GM19023 (cell line): Measurements from ENCODE around the gene NPTN.
"Not testable (repeated sequence)": the region's sequence is repeated elsewhere in the genome, so short reads cannot be mapped to it uniquely, and the experiment has no call there.

Experiments used
- ATAC-seq: cut with Tn5 transposase; IDR thresholded peaks from one replicate; pipeline ENCODE4 v1.9.1; 2021; ENCODE audit warnings: mild to moderate bottlenecking, moderate library complexity; ENCODE audit not compliant: unreplicated experiment

The NPTN gene

DNA sequence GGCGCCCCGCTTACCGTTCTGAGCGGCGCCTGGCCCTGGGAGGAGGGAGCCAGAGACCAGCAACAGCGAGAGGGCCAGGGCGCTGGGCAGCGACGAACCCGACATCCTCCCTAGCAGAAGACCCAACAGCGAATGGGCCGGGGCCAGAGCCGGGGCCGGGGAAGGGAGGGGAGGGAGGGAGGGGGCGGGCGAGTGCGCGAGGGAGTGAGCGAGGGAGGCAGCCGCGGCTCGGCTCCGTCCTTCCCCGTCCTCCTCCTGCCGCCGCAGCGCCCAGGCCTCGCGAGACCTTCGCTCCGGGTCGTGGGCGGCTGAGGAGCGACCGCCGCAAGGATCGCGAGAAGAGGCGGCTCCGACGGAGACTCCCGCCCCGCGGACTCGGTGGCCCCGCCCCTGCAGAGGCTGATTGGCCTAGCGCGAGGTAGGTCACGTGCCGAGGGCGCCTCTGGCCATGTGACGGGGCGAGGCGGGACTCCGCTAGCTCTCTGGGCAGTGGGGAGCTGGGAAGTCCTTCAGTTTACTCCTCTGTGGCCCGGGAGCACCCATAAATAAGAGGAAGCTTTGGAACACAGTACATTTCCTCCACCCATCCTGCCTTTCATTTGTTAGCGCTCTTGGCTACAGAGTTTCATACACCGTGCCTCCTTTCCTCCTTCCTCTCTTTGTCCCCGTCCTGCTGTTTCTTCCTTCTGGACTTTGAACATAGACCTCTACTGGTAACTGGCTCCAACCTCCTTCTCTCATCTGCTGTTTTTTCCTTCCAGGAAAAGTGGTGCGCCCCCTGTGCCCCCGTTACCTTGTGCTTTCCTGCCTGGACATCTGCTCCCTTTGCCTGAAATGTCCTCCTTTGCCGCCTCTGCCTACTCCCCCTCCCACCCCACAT is at the start of gene NPTN:
TSS of gene NPTN (minus strand) at position 279 of the 880 bp plus-strand sequence. CDS start at position 105, 174 bp downstream.
- peak; percentile 86 for ATAC-seq

DNA sequence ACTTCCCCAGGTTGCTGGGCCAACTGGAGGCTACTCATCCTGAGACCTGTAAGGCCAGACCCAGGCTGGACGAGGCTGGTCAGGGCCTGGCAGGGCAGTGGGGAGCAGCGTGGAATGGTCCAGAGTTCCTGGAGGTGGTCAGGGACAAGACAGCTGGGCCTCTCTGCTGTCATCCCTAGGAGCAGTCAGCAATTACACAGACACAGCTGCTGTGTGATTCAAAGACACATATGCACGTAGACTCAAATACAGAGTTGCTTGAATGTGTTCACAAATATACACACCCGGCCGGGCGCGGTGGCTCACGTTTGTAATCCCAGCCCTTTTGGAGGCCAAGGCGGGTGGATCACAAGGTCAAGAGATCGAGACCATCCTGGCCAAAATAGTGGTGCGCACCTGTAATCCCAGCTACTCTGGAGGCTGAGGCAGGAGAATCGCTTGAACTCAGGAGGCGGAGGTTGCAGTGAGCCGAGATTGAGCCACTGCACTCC is 49.5 kb upstream of the NPTN start:
- ATAC-seq, result no peak

DNA sequence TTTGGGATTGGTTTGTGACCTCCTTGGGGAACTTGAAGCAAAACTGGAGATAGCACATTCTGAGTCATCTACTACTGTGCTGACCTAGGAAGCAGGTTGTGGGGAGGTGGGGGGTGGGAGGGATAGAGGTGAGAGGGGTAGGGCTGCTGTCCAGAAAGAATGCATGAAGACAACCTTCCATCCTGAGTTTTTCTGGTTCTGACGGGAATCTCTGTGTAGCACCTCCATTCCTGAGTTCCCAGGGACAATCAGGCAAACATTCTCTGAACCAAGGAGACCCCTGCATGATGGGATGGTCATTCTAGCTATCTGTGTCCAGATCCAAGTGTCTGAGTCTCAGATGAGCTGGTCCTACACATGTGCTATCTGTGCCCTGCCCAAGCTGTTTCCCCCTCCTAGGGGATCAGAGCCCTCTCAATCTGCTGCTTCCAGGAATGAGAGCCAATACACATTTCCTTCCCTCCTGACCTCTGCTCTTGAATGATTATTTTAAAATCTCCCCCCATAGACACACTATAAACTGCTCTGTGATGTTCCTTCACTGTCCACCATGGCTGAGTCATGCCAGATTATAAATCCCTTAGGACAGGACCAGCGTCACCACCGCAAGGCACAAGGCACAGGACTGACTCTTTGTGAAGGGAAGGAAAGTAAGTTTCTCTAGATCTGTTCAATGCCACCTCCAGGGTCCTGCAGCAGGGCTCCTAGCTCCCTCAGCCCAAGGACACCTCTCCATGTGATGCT is 48.8 kb upstream of the NPTN start:
- ATAC-seq, result no peak

DNA sequence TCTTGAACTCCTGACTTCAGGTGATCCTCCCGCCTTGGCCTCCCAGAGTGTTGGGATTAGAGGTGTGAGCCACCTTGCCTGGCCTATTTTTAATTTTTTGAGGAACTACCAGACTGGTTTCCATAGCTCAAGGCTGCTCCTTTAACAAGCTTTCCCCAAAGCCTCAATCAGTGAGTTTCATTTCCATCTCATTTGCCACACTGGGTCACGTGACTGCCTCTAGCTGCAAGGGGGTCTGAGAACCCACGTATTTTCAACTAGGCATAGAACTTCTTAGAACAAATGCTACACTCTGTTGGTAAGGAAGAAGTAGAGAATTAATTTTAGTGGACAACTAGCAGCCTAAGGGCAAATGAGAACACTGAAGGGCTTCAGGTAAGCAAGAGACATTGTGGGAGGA is 47.9 kb upstream of the NPTN start:
- no peak for ATAC-seq

DNA sequence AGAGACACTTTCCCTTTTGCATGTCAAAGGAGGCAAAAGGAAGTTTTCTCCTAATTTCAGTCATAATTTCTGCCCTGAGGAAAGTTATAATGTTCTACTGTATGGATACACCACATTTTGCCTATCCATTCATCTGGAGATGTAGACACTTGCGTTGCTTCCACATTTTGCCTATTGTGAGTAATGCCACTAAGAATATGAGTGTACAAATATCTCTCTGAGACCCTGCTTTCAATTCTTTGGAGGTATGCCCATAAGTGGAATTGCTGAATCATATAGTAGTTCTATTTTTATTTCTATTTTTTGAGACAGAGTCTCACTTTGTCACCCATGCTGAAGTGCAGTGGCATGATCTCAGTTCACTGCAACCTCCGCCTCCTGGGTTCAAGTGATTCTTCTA is 47.4 kb upstream of the NPTN start:
- no peak for ATAC-seq

DNA sequence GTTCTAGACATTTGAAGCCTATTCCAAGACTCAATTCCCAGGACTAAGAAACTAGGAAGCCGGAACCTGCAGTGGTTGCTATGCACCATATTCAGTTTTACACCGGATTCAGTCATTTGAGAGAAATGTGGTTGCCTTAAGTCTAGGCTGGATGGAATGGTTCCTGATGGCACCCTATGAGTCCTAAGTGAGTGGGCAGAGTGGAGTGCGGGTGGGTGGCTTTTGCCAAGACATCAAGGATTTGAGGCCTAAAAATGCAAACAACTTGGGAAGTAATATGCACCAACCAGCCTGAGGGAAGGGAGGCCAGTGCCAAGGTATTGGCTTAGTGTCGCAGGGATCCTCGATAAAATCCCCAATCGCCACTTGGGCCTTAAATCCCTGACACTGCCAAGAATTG is 46.8 kb upstream of the NPTN start:
- no peak for ATAC-seq

DNA sequence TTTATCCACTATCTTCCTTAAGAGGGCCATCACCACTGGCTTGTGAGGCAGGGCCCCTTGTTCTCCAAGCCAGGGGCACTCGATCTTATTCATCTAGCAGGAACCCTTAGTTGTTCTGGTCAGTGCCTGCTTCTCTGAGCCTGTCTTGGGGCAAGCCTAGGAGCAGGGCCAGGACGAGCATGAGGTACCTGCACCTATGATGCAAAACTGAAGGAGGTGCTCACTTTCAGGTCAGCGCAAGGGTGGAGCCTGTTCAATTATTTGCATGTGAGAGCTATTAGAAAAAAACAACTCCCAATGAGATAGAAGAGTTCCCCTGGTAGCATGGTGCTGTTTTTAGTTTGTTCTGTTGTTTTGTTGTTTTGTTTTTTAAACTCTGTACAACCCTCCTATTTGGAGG is 46.0 kb upstream of the NPTN start:
- no peak for ATAC-seq

DNA sequence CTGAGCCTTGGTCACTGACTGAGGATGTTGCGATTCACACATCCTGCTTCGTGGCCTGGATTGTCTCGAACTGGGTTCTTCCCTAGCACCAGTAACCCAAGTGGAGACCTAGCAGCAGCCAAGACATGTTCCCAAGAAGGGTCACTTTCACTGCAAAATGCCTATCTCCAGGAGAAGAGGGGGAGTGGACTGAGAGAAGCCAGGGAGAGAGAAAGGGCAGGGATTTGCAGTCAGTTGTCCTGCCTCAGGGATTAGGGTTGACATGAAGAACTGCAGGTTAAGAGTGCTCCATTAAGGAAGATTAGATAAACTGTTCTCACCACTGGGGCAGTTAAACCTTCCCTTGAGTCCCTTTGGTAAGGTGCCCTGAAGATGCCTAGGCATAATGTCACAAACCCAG is 45.3 kb upstream of the NPTN start:
- no peak for ATAC-seq

DNA sequence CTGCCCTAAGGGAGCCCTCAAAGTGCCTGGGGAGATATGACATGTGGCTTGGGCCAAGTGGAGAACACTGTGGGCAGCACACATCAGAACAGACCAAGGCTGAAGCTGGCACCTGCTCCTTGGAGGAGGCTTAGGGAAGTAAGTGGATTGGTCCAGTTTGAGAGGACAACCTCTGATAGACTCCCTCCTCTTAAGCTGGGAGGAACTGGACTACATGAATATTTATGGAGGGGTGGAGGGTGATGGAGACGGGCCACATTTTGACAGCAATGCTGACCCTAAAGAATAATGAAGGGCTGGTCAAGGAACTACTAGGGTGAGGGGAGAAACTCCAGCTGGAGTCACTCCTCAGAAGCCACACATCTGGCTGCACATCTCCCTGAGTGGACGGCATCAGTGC is 44.5 kb upstream of the NPTN start:
- no peak for ATAC-seq

DNA sequence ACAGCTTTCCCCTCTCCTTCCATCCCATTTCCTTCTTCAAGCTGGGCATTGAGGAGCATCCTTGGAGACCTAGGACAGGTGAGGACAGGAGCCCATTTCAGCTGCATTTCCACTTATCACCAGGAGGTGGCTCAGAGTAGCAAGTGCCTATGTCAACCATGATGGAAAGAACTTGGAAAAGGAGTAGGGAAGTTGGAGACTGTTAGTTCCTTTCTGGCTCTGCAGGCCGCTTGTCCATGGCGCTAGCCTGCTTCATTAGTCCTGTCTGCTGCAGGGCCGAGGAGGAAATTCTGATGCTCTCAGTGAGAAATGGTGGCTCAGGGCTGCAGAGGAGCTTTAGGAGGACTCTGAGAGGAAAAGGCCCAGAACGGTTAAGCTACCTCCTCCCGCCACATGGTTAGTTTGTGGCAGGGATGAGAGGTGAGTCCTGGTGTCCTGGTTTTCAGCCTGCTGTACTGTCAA is 44.0 kb upstream of the NPTN start:
- ATAC-seq, result no peak

DNA sequence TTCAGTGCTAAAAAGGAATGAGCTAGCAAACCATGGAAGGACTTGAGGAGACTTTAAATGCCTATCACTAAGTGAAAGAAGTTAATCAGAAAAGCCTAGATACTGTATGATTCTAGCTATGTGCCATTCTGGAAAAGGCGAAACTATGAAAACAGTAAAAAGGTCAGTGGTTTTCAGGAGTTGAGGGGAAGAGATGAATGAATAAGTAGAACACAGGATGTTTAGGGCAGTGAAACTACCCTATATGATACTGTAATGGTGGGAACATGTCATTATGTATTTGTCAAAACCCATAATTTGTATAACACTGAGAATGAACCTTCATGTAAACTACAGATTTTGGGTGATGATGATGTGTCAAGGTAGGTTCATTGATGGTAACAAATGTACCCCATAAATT is 41.4 kb upstream of the NPTN start:
- no peak for ATAC-seq

DNA sequence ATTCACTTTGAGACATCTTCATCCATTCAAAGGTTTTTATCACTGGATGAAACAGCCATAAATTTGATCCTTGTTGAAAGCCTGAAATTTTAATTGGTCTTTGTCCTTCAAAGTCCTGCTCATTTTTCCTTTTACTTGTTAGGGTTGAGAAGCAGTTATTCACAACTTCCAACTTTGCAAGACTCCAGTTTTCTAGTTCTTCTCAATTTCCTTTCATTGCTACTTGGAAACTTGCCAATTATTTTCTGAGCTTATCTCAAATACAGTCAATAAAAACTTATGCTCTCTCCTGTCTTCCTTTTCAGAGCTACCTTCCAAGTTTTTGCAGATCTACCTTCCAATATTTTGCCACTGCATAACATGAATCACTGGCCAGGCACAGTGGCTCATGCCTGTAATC is 27.3 kb upstream of the NPTN start:
- no peak for ATAC-seq

DNA sequence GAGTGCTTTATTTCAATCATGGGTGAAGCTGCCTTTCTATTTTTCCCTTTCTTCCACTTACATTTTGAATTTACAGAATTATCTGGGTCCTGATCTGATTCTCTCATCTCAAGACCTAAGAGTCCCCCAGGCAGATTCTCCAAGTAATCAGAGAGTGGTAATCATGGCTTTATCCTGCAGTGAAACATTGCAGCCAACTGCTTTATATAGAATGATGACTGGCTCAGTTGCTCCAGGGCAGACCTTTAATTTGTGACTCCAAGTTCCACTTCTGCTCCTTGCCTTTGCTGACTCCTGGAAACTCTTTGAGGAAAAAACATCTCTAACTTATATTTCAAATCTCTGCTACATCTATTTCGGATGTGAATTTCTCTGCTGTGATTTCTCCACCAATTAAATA is 25.5 kb upstream of the NPTN start:
- no peak for ATAC-seq

DNA sequence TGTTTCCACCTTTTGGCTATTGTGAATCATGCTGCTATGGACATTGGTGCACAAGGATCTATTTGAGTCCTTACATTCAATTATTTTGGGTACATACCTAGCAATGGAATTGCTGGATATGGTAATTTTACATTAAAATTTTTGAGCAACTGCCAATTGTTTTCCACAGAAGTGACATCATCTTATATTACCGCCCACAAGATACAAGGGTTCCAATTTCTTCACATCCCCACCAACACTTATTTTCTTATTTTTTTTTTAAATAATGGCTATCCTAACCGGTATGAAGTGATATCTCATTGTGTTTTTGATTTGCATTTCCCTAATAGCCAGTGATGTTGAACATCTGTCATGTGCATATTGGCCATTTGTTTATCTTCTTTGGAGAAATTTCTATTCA is 22.5 kb upstream of the NPTN start:
- ATAC-seq, result no peak

DNA sequence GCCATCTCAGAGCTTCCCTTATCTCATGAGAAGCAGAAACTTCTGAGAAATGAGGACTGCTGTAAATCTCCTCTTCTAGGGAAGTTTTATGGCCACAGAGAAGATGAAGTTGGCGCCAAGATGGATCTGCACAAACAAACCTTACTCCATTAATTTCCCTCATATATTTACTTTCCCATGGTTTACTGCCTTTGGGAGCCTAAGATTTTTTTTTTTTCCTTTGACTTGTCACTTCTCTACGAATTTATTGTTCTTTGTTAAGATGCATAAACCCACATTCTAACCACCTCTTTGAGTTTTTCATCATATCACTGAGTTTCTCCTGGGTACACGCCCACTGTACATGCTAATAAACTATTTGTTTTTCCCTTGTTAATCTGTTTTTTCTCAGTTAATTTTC is 21.5 kb upstream of the NPTN start:
- ATAC-seq, result no peak

DNA sequence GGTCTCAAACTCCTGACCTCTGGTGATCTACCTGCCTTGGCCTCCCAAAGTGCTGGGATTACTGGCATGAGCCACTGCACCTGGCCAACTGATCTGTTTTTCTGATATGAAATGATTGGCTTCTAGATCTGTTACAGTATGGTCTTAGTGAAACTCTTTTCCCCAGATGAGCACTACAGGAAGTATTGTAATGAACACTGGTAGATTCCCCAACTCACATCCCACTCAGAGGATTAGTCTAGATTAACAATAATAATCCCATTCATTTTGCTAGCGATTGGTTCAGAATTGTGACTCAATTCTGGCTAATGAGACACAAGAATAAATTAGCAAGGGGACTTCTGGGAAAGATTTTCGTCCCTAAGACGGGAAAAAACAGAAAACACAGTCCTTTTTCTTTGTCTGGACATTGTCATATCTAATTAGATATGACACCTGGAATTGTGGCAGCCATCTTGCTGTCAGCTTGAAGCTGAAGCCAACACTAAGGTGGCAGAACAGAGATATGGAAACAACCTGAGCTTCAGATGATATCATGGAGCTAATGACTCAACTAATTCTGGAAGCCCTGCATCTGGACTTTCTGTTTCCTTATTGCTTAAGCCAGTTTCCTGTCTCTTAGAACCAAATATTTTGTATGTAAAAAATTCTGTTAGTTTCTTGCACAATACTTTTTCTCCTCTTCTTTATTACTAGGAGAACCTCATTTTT is 17.4 kb upstream of the NPTN start:
- ATAC-seq, result no peak

DNA sequence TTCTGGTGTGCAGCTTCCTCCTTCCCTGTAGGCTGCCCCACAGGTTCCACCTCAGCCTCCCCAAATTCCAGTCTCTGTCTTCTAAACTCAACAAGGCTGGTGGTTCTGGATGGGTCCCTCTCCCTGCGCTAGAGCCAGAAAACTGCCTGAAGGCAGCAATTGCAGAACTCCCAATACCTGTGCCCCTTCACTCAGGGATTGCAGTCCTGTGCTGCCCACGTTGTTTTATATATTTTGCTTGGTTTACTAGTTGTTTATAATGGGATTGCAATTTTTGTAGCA is 14.8 kb upstream of the NPTN start:
- ATAC-seq, result no peak

DNA sequence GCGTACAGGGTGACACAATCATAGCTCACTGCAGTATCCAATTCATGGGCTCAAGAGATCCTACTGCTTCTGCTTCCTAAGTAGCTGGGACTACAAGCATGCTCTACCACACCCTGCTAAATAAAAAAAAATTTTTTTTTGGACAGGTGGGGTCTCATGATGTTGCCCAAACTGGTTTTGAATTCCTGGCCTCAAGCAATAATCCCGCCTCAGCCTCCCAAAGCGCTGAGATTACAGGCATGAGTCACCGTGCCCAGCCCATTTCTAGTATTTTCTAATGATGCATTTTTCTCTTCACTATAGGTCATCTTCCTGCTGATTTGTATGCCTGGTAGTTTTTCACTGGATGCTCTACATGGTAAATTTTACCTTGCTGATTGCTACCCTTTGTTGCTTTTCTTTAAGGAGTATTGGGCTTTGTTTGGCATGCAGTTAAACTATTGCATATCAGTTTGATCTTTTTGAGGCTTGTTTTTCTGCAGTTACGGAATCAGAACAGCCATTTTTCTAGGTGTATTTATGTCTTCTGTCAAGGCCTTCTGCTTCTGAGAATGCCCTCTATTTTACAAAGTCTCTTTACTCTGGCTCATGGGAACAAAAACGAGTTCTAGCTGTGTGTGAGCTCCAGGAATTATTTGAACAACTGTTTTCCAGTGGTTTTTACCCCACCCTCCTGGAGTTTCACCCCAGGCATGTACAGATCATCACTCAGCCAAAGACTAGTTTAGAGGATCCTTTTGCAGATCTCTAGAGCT is 14.2 kb upstream of the NPTN start:
- ATAC-seq, result no peak

DNA sequence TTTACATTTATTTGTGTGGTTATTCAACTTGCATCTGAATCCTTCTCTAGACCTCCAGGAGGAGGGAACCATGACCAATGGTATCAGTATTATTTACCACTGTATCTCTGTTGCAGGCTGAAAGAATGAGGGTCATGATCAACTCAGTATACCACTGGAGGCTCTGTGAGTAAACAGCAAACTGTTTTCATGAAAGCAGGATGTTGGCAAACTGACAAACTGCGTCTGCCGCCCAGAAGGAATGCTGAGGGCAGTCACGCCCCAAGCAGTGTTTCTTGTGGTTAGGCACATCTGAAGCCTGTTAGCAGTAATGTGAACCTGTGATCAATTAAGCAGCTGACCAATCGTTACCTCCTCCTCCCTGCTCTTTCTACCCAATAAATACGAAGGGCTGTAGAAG is 6.3 kb upstream of the NPTN start:
- not testable (repeated sequence) for ATAC-seq

DNA sequence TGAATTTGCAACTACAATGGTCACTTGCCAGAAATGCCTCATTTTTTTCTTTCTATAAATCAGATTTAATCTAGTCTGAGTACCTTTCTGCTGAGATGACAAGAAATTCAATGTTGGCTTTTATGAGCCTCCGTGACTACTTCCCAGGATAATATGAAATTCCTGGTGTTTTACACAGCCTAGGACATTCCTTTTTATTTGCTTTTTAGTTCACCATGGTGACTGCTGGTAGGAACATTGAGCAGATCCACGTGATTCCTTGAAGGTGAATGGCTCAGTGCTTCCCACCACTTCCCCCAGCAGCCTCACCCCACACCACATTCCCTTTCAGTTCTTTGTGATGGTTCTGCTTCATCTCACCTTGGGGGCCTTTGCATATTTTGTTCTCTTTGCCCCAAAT is 4.3 kb upstream of the NPTN start:
- ATAC-seq, result no peak

DNA sequence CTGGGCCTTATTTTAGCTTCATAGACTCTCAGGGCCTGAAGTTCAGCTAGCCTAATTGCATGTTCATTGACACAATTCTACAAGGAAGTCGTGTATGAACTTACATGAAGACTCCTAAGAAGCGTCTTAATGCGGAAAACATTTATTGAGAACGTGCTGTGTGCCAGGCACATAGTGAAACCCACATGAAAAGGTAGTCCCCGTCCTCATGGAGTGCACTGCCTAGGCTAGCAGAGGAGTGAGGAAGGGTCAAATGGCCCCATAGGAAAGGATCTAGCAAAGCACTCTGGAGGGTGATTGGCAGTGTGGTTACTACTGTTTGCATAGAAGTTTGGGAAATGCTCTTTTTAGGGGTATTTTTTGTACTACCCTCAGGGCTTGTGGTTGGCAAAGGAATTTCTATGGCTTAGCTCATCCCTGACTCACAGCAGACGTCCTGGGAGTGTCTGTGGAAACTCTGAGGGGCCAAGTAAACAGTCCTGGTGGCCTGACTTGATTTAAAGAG is 854 bp upstream of the NPTN start:
- ATAC-seq, result no peak
